Lung (tissue), 12 donors: ENCODE measurements around the gene ADGRA3. TPM values are rescaled to one million over a fixed set of nuclear protein-coding genes. Genes with fewer than 3 reads are reported as not detected.
A peak's percentile ranks its signal among the peaks of the same experiment; 100 is the strongest.

Source experiments
- ATAC-seq: fragments of 200-7000 bp; cut with Tn5 transposase; one replicate; pipeline ENCODE4 v1.9.1; 2020; ENCODE audit warnings: moderate number of reproducible peaks; ENCODE audit not compliant: insufficient read depth, low FRiP score
- DNase-seq, 3 donors: peaks; one replicate each; pipeline ENCODE4 v3.0.0-alpha.2; 2013 to 2017
- H3K27ac ChIP-seq, 2 donors: one replicate each; pipeline ENCODE4 v1.5.1; 2013; ENCODE audit warnings: mild to moderate bottlenecking in 2 of 2, moderate library complexity in 2 of 2, control low read depth in 1 of 2, inconsistent platforms in 1 of 2, low read depth in 1 of 2, low read length in 1 of 2
- H3K27me3 ChIP-seq, 3 donors: one replicate each; pipeline ENCODE4 v1.5.1; 2013; ENCODE audit warnings: low read length in 2 of 3; ENCODE audit not compliant: control insufficient read depth in 3 of 3, insufficient read depth in 3 of 3
- H3K36me3 ChIP-seq, 4 donors: one replicate each; pipeline ENCODE4 v1.5.1; 2013; ENCODE audit warnings: low read length in 4 of 4, mild to moderate bottlenecking in 1 of 4, moderate library complexity in 1 of 4; ENCODE audit not compliant: control insufficient read depth in 4 of 4, insufficient read depth in 4 of 4
- H3K4me1 ChIP-seq, 5 donors: one replicate each; pipeline ENCODE4 v1.5.1; 2013; ENCODE audit warnings: low read length in 5 of 5, mild to moderate bottlenecking in 2 of 5, moderate library complexity in 1 of 5; ENCODE audit not compliant: control insufficient read depth in 5 of 5, insufficient read depth in 5 of 5
- H3K4me3 ChIP-seq: one replicate; pipeline ENCODE4 v1.5.1; 2013; ENCODE audit warnings: mild to moderate bottlenecking, control low read depth, moderate library complexity
- H3K9ac ChIP-seq, 2 donors: one replicate each; pipeline ENCODE4 v1.5.1; 2013; ENCODE audit warnings: low read length in 2 of 2, control low read depth in 1 of 2; ENCODE audit not compliant: insufficient read depth in 1 of 2
- H3K9me3 ChIP-seq, 4 donors: one replicate each; pipeline ENCODE4 v1.5.1; 2013; ENCODE audit warnings: low read length in 3 of 4, mild to moderate bottlenecking in 1 of 4, moderate library complexity in 1 of 4; ENCODE audit not compliant: control insufficient read depth in 4 of 4, insufficient read depth in 3 of 4
- WGBS, 2 donors: extraction: QIAGEN DNeasy Blood & Tissue Kit; methylation state at CpG; one replicate each; pipeline ENCODE4 v1.1.7; 2013; 5-methylcytosine and 5-hydroxymethylcytosine counted together
- polyA plus RNA-seq, 2 donors: library from polyadenylated mRNA; stranded (reverse); fragments of 200-250 nt; gene quantifications; one replicate each; pipeline ENCODE4 v1.2.1, GENCODE V29; 2013
- total RNA-seq, 2 donors: library from RNA; depleted of rRNA in 1 of 2; stranded (reverse); fragments of >200 nt in 1 of 2; gene quantifications; one replicate each; pipeline ENCODE4 v1.2.1, GENCODE V29; 2014 to 2021
- TF ChIP-seq, protein P1 (sequence below): IDR thresholded peaks from 2 replicates; pipeline ENCODE4 v1.5.1; 2012; ENCODE audit warnings: mild to moderate bottlenecking; ENCODE audit errors: control extremely low read depth, extremely low read depth
- donor health status: control.
- donor health status: control.
- donor health status: Bipolar disorder and iron deficiency.
- donor health status: healthy.
- donor health status: DM: yes; HTN: yes; CAD: no.

The ADGRA3 gene
- total and polyA plus RNA-seq, 4 donors: 6.6 to 62.8 (median 11.9) TPM

DNA sequence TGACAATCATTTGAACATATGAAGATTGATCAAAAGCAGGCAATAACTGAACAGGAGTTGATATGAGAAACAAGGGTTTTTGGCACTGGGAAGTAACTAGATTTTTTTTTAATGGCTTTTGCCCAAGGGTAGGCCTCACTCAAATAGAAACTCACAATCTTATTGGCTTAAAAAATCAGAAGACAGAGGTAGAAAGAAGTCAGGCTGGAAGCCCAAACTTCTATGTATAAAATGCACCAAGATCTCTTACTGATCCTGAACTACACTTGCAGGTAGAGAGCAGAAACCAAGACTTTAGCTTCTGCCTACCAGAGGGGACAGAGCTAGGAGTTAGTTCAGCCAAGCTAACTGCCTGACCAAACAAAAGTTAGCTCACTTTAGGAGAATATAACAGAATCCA, 74.9 kb downstream of the ADGRA3 start:
- no peaks in the 10 kb centered on the region for H3K9me3 ChIP-seq
- TF ChIP-seq, protein P1, sequence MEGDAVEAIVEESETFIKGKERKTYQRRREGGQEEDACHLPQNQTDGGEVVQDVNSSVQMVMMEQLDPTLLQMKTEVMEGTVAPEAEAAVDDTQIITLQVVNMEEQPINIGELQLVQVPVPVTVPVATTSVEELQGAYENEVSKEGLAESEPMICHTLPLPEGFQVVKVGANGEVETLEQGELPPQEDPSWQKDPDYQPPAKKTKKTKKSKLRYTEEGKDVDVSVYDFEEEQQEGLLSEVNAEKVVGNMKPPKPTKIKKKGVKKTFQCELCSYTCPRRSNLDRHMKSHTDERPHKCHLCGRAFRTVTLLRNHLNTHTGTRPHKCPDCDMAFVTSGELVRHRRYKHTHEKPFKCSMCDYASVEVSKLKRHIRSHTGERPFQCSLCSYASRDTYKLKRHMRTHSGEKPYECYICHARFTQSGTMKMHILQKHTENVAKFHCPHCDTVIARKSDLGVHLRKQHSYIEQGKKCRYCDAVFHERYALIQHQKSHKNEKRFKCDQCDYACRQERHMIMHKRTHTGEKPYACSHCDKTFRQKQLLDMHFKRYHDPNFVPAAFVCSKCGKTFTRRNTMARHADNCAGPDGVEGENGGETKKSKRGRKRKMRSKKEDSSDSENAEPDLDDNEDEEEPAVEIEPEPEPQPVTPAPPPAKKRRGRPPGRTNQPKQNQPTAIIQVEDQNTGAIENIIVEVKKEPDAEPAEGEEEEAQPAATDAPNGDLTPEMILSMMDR: no peak
- peaks cover under 1 to 39% (median 10%) of the 10 kb centered on the region in 4 donors for H3K36me3 ChIP-seq
- no peak for ATAC-seq
- no peaks in the 10 kb centered on the region for H3K4me1 ChIP-seq
- H3K9ac ChIP-seq: no peak overlapping the region
- no peak overlapping the region for H3K4me3 ChIP-seq
- no peaks in the 10 kb centered on the region for H3K27me3 ChIP-seq
- DNase-seq: no peak
- no peak overlapping the region for H3K27ac ChIP-seq

DNA sequence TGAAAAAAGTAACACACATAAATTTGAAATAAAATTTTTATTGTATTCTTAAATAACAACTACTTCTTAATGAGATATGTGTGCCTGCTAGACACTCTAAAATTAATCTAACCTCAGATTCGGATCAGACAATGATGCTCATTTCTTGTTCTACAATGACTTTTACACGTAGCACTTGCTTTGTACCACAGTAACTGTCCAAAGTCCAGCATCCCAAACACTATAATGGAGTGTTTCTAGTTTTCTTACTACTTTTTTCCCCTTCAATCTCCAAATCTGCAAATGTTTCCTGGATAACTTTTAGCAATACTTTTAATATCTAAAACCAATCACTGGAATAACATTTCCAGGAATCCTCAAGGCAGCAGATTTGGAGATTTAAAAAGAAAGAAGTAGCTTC, 75.9 kb downstream of the ADGRA3 start:
- no peak overlapping the region for H3K27ac ChIP-seq
- H3K9me3 ChIP-seq: no peaks in the 10 kb centered on the region
- no peak overlapping the region for H3K9ac ChIP-seq
- ATAC-seq (no peak), DNase-seq (no peak)
- TF ChIP-seq, protein P1: no peak
- no peak overlapping the region for H3K4me3 ChIP-seq
- H3K4me1 ChIP-seq: no peaks in the 10 kb centered on the region
- H3K27me3 ChIP-seq: no peaks in the 10 kb centered on the region
- H3K36me3 ChIP-seq: peaks cover 1 to 40% (median 10%) of the 10 kb centered on the region in 4 donors
- 96% methylated on average over 2 of the region's 2 CpGs for WGBS, 2 donors

GRCh38 chr4:22435652-22436051, 80.2 kb downstream of the ADGRA3 start:
- TF ChIP-seq, protein P1: no peak
- peaks cover 0 to 22% (median 3%) of the 10 kb centered on the region in 4 donors for H3K36me3 ChIP-seq
- H3K27me3 ChIP-seq: no peaks in the 10 kb centered on the region
- 78 to 97% methylated on average over 2 of the region's 2 CpGs for WGBS, 2 donors
- H3K9me3 ChIP-seq: no peaks in the 10 kb centered on the region
- H3K4me1 ChIP-seq: no peaks in the 10 kb centered on the region
- H3K4me3 ChIP-seq: no peak overlapping the region
- H3K27ac ChIP-seq: no peak overlapping the region
- ATAC-seq (no peak), DNase-seq (no peak)
- no peak overlapping the region for H3K9ac ChIP-seq

DNA sequence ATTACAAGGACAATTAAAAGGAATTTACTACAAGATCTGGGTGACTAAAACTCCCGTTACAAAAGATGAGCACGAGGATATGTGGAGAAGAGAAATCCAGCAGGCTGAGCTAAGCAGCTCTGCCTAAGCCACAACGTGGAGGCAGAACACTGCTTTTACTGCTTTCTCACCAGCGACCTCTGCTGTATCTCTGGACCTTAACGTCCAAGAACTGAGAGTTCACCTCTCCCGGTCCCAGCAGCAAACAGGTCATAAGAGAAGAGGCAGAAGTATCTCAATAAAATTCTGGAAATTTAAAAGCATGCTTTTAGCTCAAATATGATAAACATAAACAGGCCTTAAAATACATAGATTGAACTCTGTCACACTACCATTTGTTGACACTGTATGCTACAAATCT, 81.0 kb downstream of the ADGRA3 start:
- Histone ChIP-seq H3K27me3 (no peaks in the 10 kb centered on the region), H3K27ac (no peak overlapping the region), H3K9ac (no peak overlapping the region), H3K9me3 (no peaks in the 10 kb centered on the region), H3K4me1 (no peaks in the 10 kb centered on the region), H3K4me3 (no peak overlapping the region), H3K36me3 (peaks cover 0 to 22% (median 3%) of the 10 kb centered on the region in 4 donors)
- DNase-seq (peak; percentile 18 to 58 (median 46)), ATAC-seq (no peak)
- TF ChIP-seq, protein P1: no peak
- 37 to 44% methylated on average over 6 of the region's 6 CpGs for WGBS, 2 donors
